OCI-LY1 (cell line): ENCODE measurements around the gene RAPGEF2.

Experiments used
- H2AFZ ChIP-seq: fragments of 200-600 bp; sonication (generic), shearing (Covaris generic); 2 replicates; pipeline ENCODE4 v1.6.0; 2014; ENCODE audit warnings: antibody characterized with exemption, mild to moderate bottlenecking, low read length
- H3F3A ChIP-seq: fragments of 200-600 bp; sonication (generic), shearing (Covaris generic); 2 replicates; pipeline ENCODE4 v1.6.0; 2014; ENCODE audit warnings: mild to moderate bottlenecking, antibody characterized with exemption, low read length, moderate library complexity; ENCODE audit not compliant: insufficient read depth
- H3K27ac ChIP-seq: fragments of 200-600 bp; sonication (generic); 2 replicates; pipeline ENCODE4 v1.5.1; 2014; ENCODE audit warnings: low read length, mixed run types, mild to moderate bottlenecking, low read depth; ENCODE audit not compliant: poor library complexity, severe bottlenecking
- H3K27me3 ChIP-seq: fragments of 200-600 bp; sonication (generic); 2 replicates; pipeline ENCODE4 v1.6.0; 2014; ENCODE audit warnings: antibody characterized with exemption, mild to moderate bottlenecking, low read length, moderate library complexity; ENCODE audit not compliant: insufficient read depth
- H3K36me3 ChIP-seq: fragments of 200-600 bp; sonication (generic); 2 replicates; pipeline ENCODE4 v1.6.1; 2014; ENCODE audit warnings: mild to moderate bottlenecking, antibody characterized with exemption, low read length, moderate library complexity, mixed read lengths; ENCODE audit not compliant: insufficient read depth
- H3K4me1 ChIP-seq: fragments of 200-600 bp; sonication (generic); 2 replicates; pipeline ENCODE4 v1.5.1; 2014; ENCODE audit warnings: mild to moderate bottlenecking, low read length, moderate library complexity; ENCODE audit not compliant: insufficient read depth, severe bottlenecking
- H3K4me2 ChIP-seq: fragments of 200-600 bp; sonication (generic), shearing (Covaris generic); 2 replicates; pipeline ENCODE4 v1.6.1; 2014; ENCODE audit warnings: low read length
- H3K4me3 ChIP-seq: fragments of 200-600 bp; sonication (generic); 2 replicates; pipeline ENCODE4 v1.5.1; 2014; ENCODE audit warnings: low read length, low read depth, mild to moderate bottlenecking, mixed read lengths; ENCODE audit not compliant: poor library complexity, severe bottlenecking
- H3K79me2 ChIP-seq: fragments of 200-600 bp; shearing (Covaris generic); 2 replicates; pipeline ENCODE4 v1.6.1; 2016; ENCODE audit warnings: mixed run types, low read length, mixed read lengths; ENCODE audit not compliant: insufficient read depth
- H3K9ac ChIP-seq: fragments of 200-600 bp; sonication (generic), shearing (Covaris generic); 2 replicates; pipeline ENCODE4 v1.6.1; 2014; ENCODE audit warnings: mild to moderate bottlenecking, low read length, mixed read lengths
- H3K9me2 ChIP-seq: fragments of 200-600 bp; sonication (generic), shearing (Covaris generic); 2 replicates; pipeline ENCODE4 v1.6.1; 2014; ENCODE audit warnings: low read depth, mild to moderate bottlenecking, low read length, mixed read lengths
- H3K9me3 ChIP-seq: fragments of 200-600 bp; shearing (Covaris generic); 2 replicates; pipeline ENCODE4 v1.6.1; 2014; ENCODE audit warnings: low read length, mixed read lengths
- H4K20me1 ChIP-seq: fragments of 200-600 bp; sonication (generic), shearing (Covaris generic); 2 replicates; pipeline ENCODE4 v1.6.0; 2016; ENCODE audit warnings: mild to moderate bottlenecking, low read length; ENCODE audit not compliant: insufficient read depth
- EZH2 ChIP-seq: fragments of 200-600 bp; sonication (generic), shearing (Covaris generic); IDR thresholded peaks from 2 replicates; pipeline ENCODE4 v1.8.0; 2017; ENCODE audit warnings: borderline replicate concordance, mixed run types, mild to moderate bottlenecking, antibody characterized with exemption, low read length, moderate library complexity, mixed read lengths
- TF ChIP-seq, protein P1 (sequence below): fragments of 200-600 bp; sonication (generic), shearing (Covaris generic); IDR thresholded peaks from 2 replicates; pipeline ENCODE4 v1.5.1; 2017; ENCODE audit warnings: mild to moderate bottlenecking, antibody characterized with exemption, low read length, moderate library complexity, mixed read lengths

The RAPGEF2 gene

GRCh38 chr4:159344877-159345276 is 242.0 kb downstream of the RAPGEF2 start:
- no peak for TF ChIP-seq EZH2
- TF ChIP-seq, protein P1, sequence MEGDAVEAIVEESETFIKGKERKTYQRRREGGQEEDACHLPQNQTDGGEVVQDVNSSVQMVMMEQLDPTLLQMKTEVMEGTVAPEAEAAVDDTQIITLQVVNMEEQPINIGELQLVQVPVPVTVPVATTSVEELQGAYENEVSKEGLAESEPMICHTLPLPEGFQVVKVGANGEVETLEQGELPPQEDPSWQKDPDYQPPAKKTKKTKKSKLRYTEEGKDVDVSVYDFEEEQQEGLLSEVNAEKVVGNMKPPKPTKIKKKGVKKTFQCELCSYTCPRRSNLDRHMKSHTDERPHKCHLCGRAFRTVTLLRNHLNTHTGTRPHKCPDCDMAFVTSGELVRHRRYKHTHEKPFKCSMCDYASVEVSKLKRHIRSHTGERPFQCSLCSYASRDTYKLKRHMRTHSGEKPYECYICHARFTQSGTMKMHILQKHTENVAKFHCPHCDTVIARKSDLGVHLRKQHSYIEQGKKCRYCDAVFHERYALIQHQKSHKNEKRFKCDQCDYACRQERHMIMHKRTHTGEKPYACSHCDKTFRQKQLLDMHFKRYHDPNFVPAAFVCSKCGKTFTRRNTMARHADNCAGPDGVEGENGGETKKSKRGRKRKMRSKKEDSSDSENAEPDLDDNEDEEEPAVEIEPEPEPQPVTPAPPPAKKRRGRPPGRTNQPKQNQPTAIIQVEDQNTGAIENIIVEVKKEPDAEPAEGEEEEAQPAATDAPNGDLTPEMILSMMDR = no peak
- Histone ChIP-seq H3K36me3 (no peaks in the 10 kb centered on the region), H3K9me3 (no peaks in the 10 kb centered on the region), H2AFZ (no peak overlapping the region), H3K27me3 (no peaks in the 10 kb centered on the region), H3K9me2 (no peaks in the 10 kb centered on the region), H3K79me2 (no peaks in the 10 kb centered on the region), H3F3A (no peaks in the 10 kb centered on the region), H3K9ac (no peak overlapping the region), H3K4me2 (no peak overlapping the region), H3K4me1 (no peaks in the 10 kb centered on the region), H3K4me3 (no peak overlapping the region), H3K27ac (no peak overlapping the region), H4K20me1 (no peaks in the 10 kb centered on the region)

GRCh38 chr4:159346681-159347080 is 243.8 kb downstream of the RAPGEF2 start:
- Histone ChIP-seq H4K20me1 (no peaks in the 10 kb centered on the region), H3K27me3 (no peaks in the 10 kb centered on the region), H3F3A (no peaks in the 10 kb centered on the region), H3K79me2 (no peaks in the 10 kb centered on the region), H3K9me3 (no peaks in the 10 kb centered on the region), H2AFZ (no peak overlapping the region), H3K9me2 (no peaks in the 10 kb centered on the region), H3K4me2 (no peak overlapping the region), H3K4me3 (no peak overlapping the region), H3K27ac (no peak overlapping the region), H3K4me1 (no peaks in the 10 kb centered on the region), H3K9ac (no peak overlapping the region), H3K36me3 (no peaks in the 10 kb centered on the region)
- TF ChIP-seq, protein P1 = no peak
- TF ChIP-seq EZH2 = no peak

DNA sequence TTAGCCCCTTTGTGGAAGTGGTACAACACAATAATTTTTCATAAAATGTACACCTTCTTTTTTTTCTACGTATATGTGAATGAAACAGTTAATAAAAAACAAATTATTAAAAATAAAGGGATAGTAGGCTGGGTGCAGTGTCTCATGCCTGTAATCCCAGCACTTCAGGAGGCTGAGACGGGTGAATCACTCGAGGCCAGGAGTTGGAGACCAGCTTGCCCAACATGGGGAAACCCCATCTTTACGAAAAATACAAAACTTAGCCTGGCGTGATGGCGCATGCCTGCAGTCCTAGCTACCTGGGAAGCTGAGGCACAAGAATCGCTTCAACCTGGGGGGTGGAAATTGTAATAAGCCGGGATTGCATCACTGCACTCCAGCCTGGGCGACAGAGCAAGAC is 244.9 kb downstream of the RAPGEF2 start:
- H3K79me2 ChIP-seq = no peaks in the 10 kb centered on the region
- no peaks in the 10 kb centered on the region for H3K36me3 ChIP-seq
- no peaks in the 10 kb centered on the region for H4K20me1 ChIP-seq
- no peaks in the 10 kb centered on the region for H3K9me3 ChIP-seq
- TF ChIP-seq EZH2 = no peak
- TF ChIP-seq, protein P1 = no peak
- no peaks in the 10 kb centered on the region for H3K27me3 ChIP-seq
- H3K27ac ChIP-seq = no peak overlapping the region
- no peak overlapping the region for H2AFZ ChIP-seq
- H3K9ac ChIP-seq = no peak overlapping the region
- no peaks in the 10 kb centered on the region for H3F3A ChIP-seq
- H3K4me1 ChIP-seq = no peaks in the 10 kb centered on the region
- no peak overlapping the region for H3K4me2 ChIP-seq
- no peaks in the 10 kb centered on the region for H3K9me2 ChIP-seq
- no peak overlapping the region for H3K4me3 ChIP-seq
